NAMALWA (cell line): ENCODE data around the gene MCRIP2.
A peak's percentile ranks its signal among the peaks of the same experiment; 100 is the strongest.

Experiments used
- DNase-seq: peaks from one replicate; pipeline ENCODE4 v3.0.0-alpha.2; 2015; ENCODE audit warnings: low spot score

The MCRIP2 gene

GRCh38 chr16:631808-632358 is 9.7 kb upstream of the MCRIP2 start:
- DNase-seq, result no peak

- DNase-seq, result no peak
Measured at GRCh38 chr16:632486-633335, 8.9 kb upstream of the MCRIP2 start.

GRCh38 chr16:633336-634050 is 8.1 kb upstream of the MCRIP2 start:
- no peak for DNase-seq

- DNase-seq, result no peak
Measured at GRCh38 chr16:634051-634670, 7.5 kb upstream of the MCRIP2 start.

- DNase-seq, result no peak
Measured at GRCh38 chr16:634996-635395, 6.6 kb upstream of the MCRIP2 start.

- DNase-seq, result no peak
Measured at GRCh38 chr16:635573-636205, 5.9 kb upstream of the MCRIP2 start.

GRCh38 chr16:636206-637080 is 5.2 kb upstream of the MCRIP2 start, which contains the start of gene METTL26:
Gene METTL26, minus strand, starts transcription at chr16:636305. Its CDS starts 15 bp downstream, at chr16:636290.
- peak; percentile 95 for DNase-seq

- DNase-seq, result no peak
Measured at GRCh38 chr16:637081-638018, 4.3 kb upstream of the MCRIP2 start.

- DNase-seq, result no peak
Measured at GRCh38 chr16:638034-638543, 3.5 kb upstream of the MCRIP2 start.

GRCh38 chr16:638836-639235 is 2.8 kb upstream of the MCRIP2 start:
- no peak for DNase-seq

- no peak for DNase-seq
Measured at GRCh38 chr16:640614-641013, 1.0 kb upstream of the MCRIP2 start.

GRCh38 chr16:642189-643049 is 791 bp downstream of the MCRIP2 start:
- peak; percentile 42 for DNase-seq

- no peak for DNase-seq
Measured at GRCh38 chr16:643050-643368, 1.4 kb downstream of the MCRIP2 start.

- DNase-seq, result no peak
Measured at GRCh38 chr16:644556-644955, 2.9 kb downstream of the MCRIP2 start.

GRCh38 chr16:645852-646678 is 4.4 kb downstream of the MCRIP2 start:
- DNase-seq, result no peak

GRCh38 chr16:646679-647172 is 5.1 kb downstream of the MCRIP2 start:
- no peak for DNase-seq

- DNase-seq, result no peak
Measured at GRCh38 chr16:647173-647902, 5.7 kb downstream of the MCRIP2 start.
